Osteoblast (primary cell): ENCODE results near the gene RSPH9. TPM values are rescaled to one million over a fixed set of nuclear protein-coding genes. Genes with fewer than 3 reads are reported as not detected.

ENCODE experiments used
- DNase-seq: peaks from one replicate; pipeline ENCODE4 v3.0.0; 2011; ENCODE audit warnings: low spot score, mixed read lengths; ENCODE audit not compliant: insufficient read length; ENCODE audit errors: missing footprints
- H2AFZ ChIP-seq: 2 replicates; pipeline ENCODE4 v1.6.0; 2011; ENCODE audit warnings: mild to moderate bottlenecking, low read length
- H3K27ac ChIP-seq: 2 replicates; pipeline ENCODE4 v1.5.1; 2011; ENCODE audit warnings: mild to moderate bottlenecking, low read depth, low read length, moderate library complexity
- H3K27me3 ChIP-seq: 2 replicates; pipeline ENCODE4 v1.6.0; 2012; ENCODE audit warnings: mild to moderate bottlenecking, control low read depth, inconsistent platforms, low read length, moderate library complexity; ENCODE audit not compliant: insufficient read depth
- H3K36me3 ChIP-seq: 2 replicates; pipeline ENCODE4 v1.5.1; 2011; ENCODE audit warnings: mild to moderate bottlenecking, low read length, control low read depth, moderate library complexity; ENCODE audit not compliant: insufficient read depth
- H3K4me1 ChIP-seq: 2 replicates; pipeline ENCODE4 v1.5.1; 2011; ENCODE audit warnings: mild to moderate bottlenecking, low read length, control low read depth, moderate library complexity; ENCODE audit not compliant: insufficient read depth
- H3K4me2 ChIP-seq: 2 replicates; pipeline ENCODE4 v1.6.0; 2011; ENCODE audit warnings: mild to moderate bottlenecking, low read length; ENCODE audit not compliant: insufficient read depth
- H3K4me3 ChIP-seq: fragments of 200-600 bp; sonication (generic); 3 replicates; pipeline ENCODE4 v1.5.1; 2012; ENCODE audit warnings: mild to moderate bottlenecking, low read length, inconsistent platforms; ENCODE audit not compliant: insufficient read depth
- H3K79me2 ChIP-seq: 2 replicates; pipeline ENCODE4 v1.6.0; 2012; ENCODE audit warnings: mild to moderate bottlenecking, low read length, control low read depth, inconsistent platforms; ENCODE audit not compliant: insufficient read depth
- H3K9me3 ChIP-seq: 2 replicates; pipeline ENCODE4 v1.5.1; 2011; ENCODE audit warnings: low read depth, low read length, control low read depth
- H4K20me1 ChIP-seq: 2 replicates; pipeline ENCODE4 v1.6.0; 2012; ENCODE audit warnings: mild to moderate bottlenecking, low read length, control low read depth; ENCODE audit not compliant: insufficient read depth
- total RNA-seq: library from RNA; depleted of rRNA; stranded (reverse); fragments of >200 nt; gene quantifications from 2 replicates; pipeline ENCODE4 v1.2.3, GENCODE V29; 2012
- TF ChIP-seq, protein P1 (sequence below): IDR thresholded peaks from 2 replicates; pipeline ENCODE4 v1.5.1; 2011; ENCODE audit warnings: mild to moderate bottlenecking, low read depth, low read length, moderate library complexity; ENCODE audit errors: extremely low read depth

RSPH9 gene
- total RNA-seq, 1 donor, result 0.36 TPM

DNA sequence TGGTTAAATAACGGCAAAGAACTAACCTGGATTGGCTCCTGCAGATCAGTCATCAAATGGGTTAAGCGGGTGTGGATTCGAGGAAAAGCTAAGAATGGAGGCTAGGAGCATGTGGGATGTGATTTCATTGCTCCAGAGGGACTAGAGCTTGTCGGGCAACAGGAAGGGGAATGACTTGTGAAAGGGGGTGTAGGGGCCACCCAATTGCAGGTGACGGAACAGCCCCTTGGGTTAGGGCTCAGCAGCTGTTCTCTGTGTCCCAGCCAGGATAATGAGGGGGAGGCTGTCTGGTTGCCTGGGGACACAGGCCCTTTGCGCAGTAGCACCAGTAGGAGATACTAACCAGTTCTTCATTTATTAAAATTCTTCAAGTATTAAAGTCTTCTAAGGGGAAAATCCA, 67.7 kb downstream of the RSPH9 start:
- Histone ChIP-seq H3K79me2 (no peaks in the 10 kb centered on the region), H3K4me2 (no peak overlapping the region), H3K4me1 (peaks cover 19% of the 10 kb centered on the region), H3K27me3 (no peaks in the 10 kb centered on the region), H2AFZ (no peak overlapping the region), H4K20me1 (no peaks in the 10 kb centered on the region), H3K36me3 (no peaks in the 10 kb centered on the region), H3K4me3 (no peak overlapping the region), H3K9me3 (no peaks in the 10 kb centered on the region), H3K27ac (no peak overlapping the region)
- TF ChIP-seq, protein P1, sequence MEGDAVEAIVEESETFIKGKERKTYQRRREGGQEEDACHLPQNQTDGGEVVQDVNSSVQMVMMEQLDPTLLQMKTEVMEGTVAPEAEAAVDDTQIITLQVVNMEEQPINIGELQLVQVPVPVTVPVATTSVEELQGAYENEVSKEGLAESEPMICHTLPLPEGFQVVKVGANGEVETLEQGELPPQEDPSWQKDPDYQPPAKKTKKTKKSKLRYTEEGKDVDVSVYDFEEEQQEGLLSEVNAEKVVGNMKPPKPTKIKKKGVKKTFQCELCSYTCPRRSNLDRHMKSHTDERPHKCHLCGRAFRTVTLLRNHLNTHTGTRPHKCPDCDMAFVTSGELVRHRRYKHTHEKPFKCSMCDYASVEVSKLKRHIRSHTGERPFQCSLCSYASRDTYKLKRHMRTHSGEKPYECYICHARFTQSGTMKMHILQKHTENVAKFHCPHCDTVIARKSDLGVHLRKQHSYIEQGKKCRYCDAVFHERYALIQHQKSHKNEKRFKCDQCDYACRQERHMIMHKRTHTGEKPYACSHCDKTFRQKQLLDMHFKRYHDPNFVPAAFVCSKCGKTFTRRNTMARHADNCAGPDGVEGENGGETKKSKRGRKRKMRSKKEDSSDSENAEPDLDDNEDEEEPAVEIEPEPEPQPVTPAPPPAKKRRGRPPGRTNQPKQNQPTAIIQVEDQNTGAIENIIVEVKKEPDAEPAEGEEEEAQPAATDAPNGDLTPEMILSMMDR, result no peak
- no peak for DNase-seq

GRCh38 chr6:43713643-43714310, 68.9 kb downstream of the RSPH9 start:
- Histone ChIP-seq H3K4me3 (no peak overlapping the region), H3K36me3 (no peaks in the 10 kb centered on the region), H3K4me2 (no peak overlapping the region), H2AFZ (no peak overlapping the region), H3K9me3 (no peaks in the 10 kb centered on the region), H3K27me3 (no peaks in the 10 kb centered on the region), H4K20me1 (no peaks in the 10 kb centered on the region), H3K4me1 (peaks cover 15% of the 10 kb centered on the region), H3K79me2 (no peaks in the 10 kb centered on the region), H3K27ac (no peak overlapping the region)
- TF ChIP-seq, protein P1, result no peak
- no peak for DNase-seq

- Histone ChIP-seq H3K4me3 (no peak overlapping the region), H2AFZ (no peak overlapping the region), H3K79me2 (no peaks in the 10 kb centered on the region), H4K20me1 (no peaks in the 10 kb centered on the region), H3K4me1 (peaks cover 9% of the 10 kb centered on the region), H3K9me3 (no peaks in the 10 kb centered on the region), H3K4me2 (no peak overlapping the region), H3K36me3 (no peaks in the 10 kb centered on the region), H3K27me3 (no peaks in the 10 kb centered on the region), H3K27ac (no peak overlapping the region)
- TF ChIP-seq, protein P1, result no peak
- peak; percentile 89 for DNase-seq
These were observed 69.6 kb downstream of the RSPH9 start for GRCh38 chr6:43714311-43715055.

- Histone ChIP-seq H3K36me3 (no peaks in the 10 kb centered on the region), H3K4me3 (no peak overlapping the region), H3K27me3 (no peaks in the 10 kb centered on the region), H3K9me3 (no peaks in the 10 kb centered on the region), H4K20me1 (no peaks in the 10 kb centered on the region), H2AFZ (no peak overlapping the region), H3K4me2 (no peak overlapping the region), H3K79me2 (no peaks in the 10 kb centered on the region), H3K27ac (no peak overlapping the region), H3K4me1 (peaks cover 6% of the 10 kb centered on the region)
- no peak for DNase-seq
- TF ChIP-seq, protein P1, result no peak
These were observed 70.4 kb downstream of the RSPH9 start for GRCh38 chr6:43715056-43715788.
